ENCODE data around the gene AGBL1. TPM values are rescaled to one million over a fixed set of nuclear protein-coding genes. Genes with fewer than 3 reads are reported as not detected.

The AGBL1 gene
- not detected in 2 replicates for total RNA-seq

GRCh38 chr15:86079508-86080266 is at the start of gene AGBL1:
Gene AGBL1 (plus strand): TSS chr15:86079871.

